ENCODE measurements around the gene SLC25A11. TPM values are rescaled to one million over a fixed set of nuclear protein-coding genes. Genes with fewer than 3 reads are reported as not detected.
A peak's percentile ranks its signal among the peaks of the same experiment; 100 is the strongest.

Gene SLC25A11
- total and polyA plus RNA-seq, 9 donors: 39.8 to 60.3 (median 55.9) TPM

- DNase-seq: peak; percentile 68
- no peaks in the 10 kb centered on the region for H3K9me3 ChIP-seq (replicated peaks; ENCODE audit: control insufficient read depth, low read depth, low read length)
- WGBS (ENCODE audit: insufficient coverage): 50% methylated on average over 1 of the region's 3 CpGs
Observed at GRCh38 chr17:4951486-4951885, 11.6 kb upstream of the SLC25A11 start.

GRCh38 chr17:4950746-4951204 lies 10.9 kb upstream of the SLC25A11 start, which contains the start of gene ENO3:
ENO3 (plus strand) TSS chr17:4951119; CDS start chr17:4951830, 711 bp downstream.
- peak within 1 kb of the TSS; percentile 90 for H3K4me3 ChIP-seq (ENCODE audit: low read length)
- H3K9me3 ChIP-seq (replicated peaks; ENCODE audit: control insufficient read depth, low read depth, low read length): no peaks in the 10 kb centered on the region
- H3K4me1 ChIP-seq (ENCODE audit: control insufficient read depth, insufficient read depth, low read length): peaks cover 51% of the 10 kb centered on the region
- H3K27me3 ChIP-seq (ENCODE audit: control insufficient read depth, insufficient read depth, low read length): no peaks in the 10 kb centered on the region
- H3K36me3 ChIP-seq (ENCODE audit: control insufficient read depth, insufficient read depth, low read length): peaks cover 19% of the 10 kb centered on the region
- peak; percentile 74 for DNase-seq
- H3K27ac ChIP-seq (ENCODE audit: low read length): peak within 1 kb of the TSS; percentile 98
- WGBS (ENCODE audit: insufficient coverage): 0% methylated on average over 1 of the region's 7 CpGs

More at GRCh38 chr17:4951486-4951885, 11.6 kb upstream of the SLC25A11 start:
- Histone ChIP-seq H3K27ac (ENCODE audit: low read length) (peak overlapping the region; percentile 98), H3K36me3 (ENCODE audit: control insufficient read depth, insufficient read depth, low read length) (peaks cover 18% of the 10 kb centered on the region), H3K4me3 (ENCODE audit: low read length) (peak overlapping the region; percentile 90), H3K27me3 (ENCODE audit: control insufficient read depth, insufficient read depth, low read length) (no peaks in the 10 kb centered on the region), H3K4me1 (ENCODE audit: control insufficient read depth, insufficient read depth, low read length) (peaks cover 49% of the 10 kb centered on the region)

GRCh38 chr17:4950075-4950745 lies 10.4 kb upstream of the SLC25A11 start:
- DNase-seq: peak; percentile 71
- Histone ChIP-seq H3K27me3 (ENCODE audit: control insufficient read depth, insufficient read depth, low read length) (no peaks in the 10 kb centered on the region), H3K4me1 (ENCODE audit: control insufficient read depth, insufficient read depth, low read length) (peaks cover 52% of the 10 kb centered on the region), H3K4me3 (ENCODE audit: low read length) (peak overlapping the region; percentile 90), H3K36me3 (ENCODE audit: control insufficient read depth, insufficient read depth, low read length) (peaks cover 21% of the 10 kb centered on the region), H3K27ac (ENCODE audit: low read length) (peak overlapping the region; percentile 98), H3K9me3 (replicated peaks; ENCODE audit: control insufficient read depth, low read depth, low read length) (no peaks in the 10 kb centered on the region)
- 1% methylated on average over 40 of the region's 52 CpGs for WGBS (ENCODE audit: insufficient coverage)

GRCh38 chr17:4949321-4950074 lies 9.7 kb upstream of the SLC25A11 start:
- H3K36me3 ChIP-seq (ENCODE audit: control insufficient read depth, insufficient read depth, low read length): peaks cover 24% of the 10 kb centered on the region
- peaks cover 55% of the 10 kb centered on the region for H3K4me1 ChIP-seq (ENCODE audit: control insufficient read depth, insufficient read depth, low read length)
- H3K9me3 ChIP-seq (replicated peaks; ENCODE audit: control insufficient read depth, low read depth, low read length): no peaks in the 10 kb centered on the region
- peak; percentile 86 for DNase-seq
- under 1% methylated on average over 44 of the region's 75 CpGs for WGBS (ENCODE audit: insufficient coverage)
- no peaks in the 10 kb centered on the region for H3K27me3 ChIP-seq (ENCODE audit: control insufficient read depth, insufficient read depth, low read length)
- peak overlapping the region; percentile 99 for H3K27ac ChIP-seq (ENCODE audit: low read length)
- peak overlapping the region; percentile 90 for H3K4me3 ChIP-seq (ENCODE audit: low read length)

- Histone ChIP-seq H3K27ac (ENCODE audit: low read length) (peak overlapping the region; percentile 99), H3K36me3 (ENCODE audit: control insufficient read depth, insufficient read depth, low read length) (peaks cover 29% of the 10 kb centered on the region), H3K27me3 (ENCODE audit: control insufficient read depth, insufficient read depth, low read length) (no peaks in the 10 kb centered on the region), H3K4me1 (ENCODE audit: control insufficient read depth, insufficient read depth, low read length) (peaks cover 55% of the 10 kb centered on the region), H3K9me3 (replicated peaks; ENCODE audit: control insufficient read depth, low read depth, low read length) (no peaks in the 10 kb centered on the region), H3K4me3 (ENCODE audit: low read length) (peak overlapping the region; percentile 90)
- peak; percentile 97 for DNase-seq
- 0% methylated on average over 40 of the region's 40 CpGs for WGBS (ENCODE audit: insufficient coverage)
Observed at GRCh38 chr17:4948931-4949320, 9.1 kb upstream of the SLC25A11 start.

- Histone ChIP-seq H3K4me1 (ENCODE audit: control insufficient read depth, insufficient read depth, low read length) (peaks cover 50% of the 10 kb centered on the region), H3K9me3 (replicated peaks; ENCODE audit: control insufficient read depth, low read depth, low read length) (no peaks in the 10 kb centered on the region), H3K36me3 (ENCODE audit: control insufficient read depth, insufficient read depth, low read length) (peaks cover 35% of the 10 kb centered on the region), H3K4me3 (ENCODE audit: low read length) (peak within 1 kb of the TSS; percentile 90), H3K27me3 (ENCODE audit: control insufficient read depth, insufficient read depth, low read length) (no peaks in the 10 kb centered on the region), H3K27ac (ENCODE audit: low read length) (peak within 1 kb of the TSS; percentile 99)
- peak; percentile 98 for DNase-seq
- WGBS (ENCODE audit: insufficient coverage): under 1% methylated on average over 50 of the region's 59 CpGs
Observed at GRCh38 chr17:4948166-4948930, 8.5 kb upstream of the SLC25A11 start, which contains the start of gene PFN1. PFN1 (minus strand) TSS chr17:4948530; CDS start chr17:4948394, 136 bp downstream.

- Histone ChIP-seq H3K4me1 (ENCODE audit: control insufficient read depth, insufficient read depth, low read length) (peaks cover 43% of the 10 kb centered on the region), H3K36me3 (ENCODE audit: control insufficient read depth, insufficient read depth, low read length) (peaks cover 40% of the 10 kb centered on the region), H3K9me3 (replicated peaks; ENCODE audit: control insufficient read depth, low read depth, low read length) (no peaks in the 10 kb centered on the region), H3K27ac (ENCODE audit: low read length) (peak overlapping the region; percentile 98), H3K27me3 (ENCODE audit: control insufficient read depth, insufficient read depth, low read length) (no peaks in the 10 kb centered on the region), H3K4me3 (ENCODE audit: low read length) (peak overlapping the region; percentile 90)
- WGBS (ENCODE audit: insufficient coverage): under 1% methylated on average over 46 of the region's 56 CpGs
- peak; percentile 82 for DNase-seq
Observed at GRCh38 chr17:4947411-4948165, 7.7 kb upstream of the SLC25A11 start.

GRCh38 chr17:4947010-4947410 lies 7.2 kb upstream of the SLC25A11 start:
- peaks cover 46% of the 10 kb centered on the region for H3K36me3 ChIP-seq (ENCODE audit: control insufficient read depth, insufficient read depth, low read length)
- H3K27me3 ChIP-seq (ENCODE audit: control insufficient read depth, insufficient read depth, low read length): no peaks in the 10 kb centered on the region
- WGBS (ENCODE audit: insufficient coverage): 0% methylated on average over 3 of the region's 7 CpGs
- H3K4me1 ChIP-seq (ENCODE audit: control insufficient read depth, insufficient read depth, low read length): peaks cover 41% of the 10 kb centered on the region
- DNase-seq: peak; percentile 44
- H3K4me3 ChIP-seq (ENCODE audit: low read length): peak overlapping the region; percentile 90
- peak overlapping the region; percentile 98 for H3K27ac ChIP-seq (ENCODE audit: low read length)
- H3K9me3 ChIP-seq (replicated peaks; ENCODE audit: control insufficient read depth, low read depth, low read length): no peaks in the 10 kb centered on the region

- peak overlapping the region; percentile 90 for H3K4me3 ChIP-seq (ENCODE audit: low read length)
- no peak for DNase-seq
- peak overlapping the region; percentile 98 for H3K27ac ChIP-seq (ENCODE audit: low read length)
- H3K36me3 ChIP-seq (ENCODE audit: control insufficient read depth, insufficient read depth, low read length): peaks cover 49% of the 10 kb centered on the region
- no peaks in the 10 kb centered on the region for H3K27me3 ChIP-seq (ENCODE audit: control insufficient read depth, insufficient read depth, low read length)
- no peaks in the 10 kb centered on the region for H3K9me3 ChIP-seq (replicated peaks; ENCODE audit: control insufficient read depth, low read depth, low read length)
- WGBS (ENCODE audit: insufficient coverage): 71% methylated on average over 4 of the region's 16 CpGs
- H3K4me1 ChIP-seq (ENCODE audit: control insufficient read depth, insufficient read depth, low read length): peaks cover 41% of the 10 kb centered on the region
Observed at GRCh38 chr17:4946312-4946976, 6.6 kb upstream of the SLC25A11 start.
